Measurements from ENCODE around the gene SSTR1. TPM values are rescaled to one million over a fixed set of nuclear protein-coding genes. Genes with fewer than 3 reads are reported as not detected.

SSTR1 gene, protein sequence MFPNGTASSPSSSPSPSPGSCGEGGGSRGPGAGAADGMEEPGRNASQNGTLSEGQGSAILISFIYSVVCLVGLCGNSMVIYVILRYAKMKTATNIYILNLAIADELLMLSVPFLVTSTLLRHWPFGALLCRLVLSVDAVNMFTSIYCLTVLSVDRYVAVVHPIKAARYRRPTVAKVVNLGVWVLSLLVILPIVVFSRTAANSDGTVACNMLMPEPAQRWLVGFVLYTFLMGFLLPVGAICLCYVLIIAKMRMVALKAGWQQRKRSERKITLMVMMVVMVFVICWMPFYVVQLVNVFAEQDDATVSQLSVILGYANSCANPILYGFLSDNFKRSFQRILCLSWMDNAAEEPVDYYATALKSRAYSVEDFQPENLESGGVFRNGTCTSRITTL
- not detected in 5 replicates for total RNA-seq (2022; extraction: Qiagen RNA extraction; ENCODE audit: low read depth)

DNA sequence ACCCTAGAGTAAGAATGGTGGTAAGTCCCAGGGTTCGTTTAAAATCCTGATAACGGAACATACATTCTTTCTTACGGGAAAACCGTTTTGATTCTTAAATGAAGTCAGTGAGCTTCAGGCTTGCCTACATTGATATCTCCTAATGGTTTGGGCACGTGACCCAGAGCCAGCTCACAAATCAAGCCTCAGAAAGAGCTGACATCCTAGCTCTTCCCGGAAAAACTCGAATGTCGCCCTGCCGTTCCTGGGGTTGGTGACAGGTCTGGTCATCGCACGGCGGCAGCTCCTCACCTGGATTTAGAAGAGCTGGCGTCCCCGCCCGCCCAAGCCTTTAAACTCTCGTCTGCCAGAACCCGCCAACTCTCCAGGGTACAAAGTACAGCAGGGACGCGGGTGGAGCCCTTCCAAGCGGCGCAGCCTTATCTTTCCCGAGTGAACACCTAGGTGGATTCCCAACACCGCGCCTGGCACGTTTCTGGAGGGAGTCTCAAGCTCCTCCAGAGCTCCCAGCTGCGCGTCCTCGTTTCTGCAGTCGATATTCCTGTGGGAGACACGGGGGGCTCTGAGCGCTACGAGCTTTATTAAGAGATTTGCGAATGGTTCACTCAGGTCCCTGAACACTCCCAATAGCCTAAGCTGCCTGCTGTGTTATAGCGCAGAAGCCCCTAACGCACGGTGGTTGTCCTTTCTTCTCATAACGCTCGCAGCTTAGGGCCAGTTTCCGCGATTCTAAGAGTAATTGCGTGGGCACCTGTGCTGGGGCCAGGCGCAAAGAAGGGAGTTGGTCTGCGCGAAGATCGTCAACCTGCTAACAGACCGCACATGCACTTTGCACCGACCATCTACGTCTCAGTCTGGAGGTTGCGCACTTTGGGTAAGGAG lies at the start of gene SSTR1:
SSTR1 (plus strand) TSS at position 169 of the 882 bp plus-strand sequence. CDS start 1,486 bp downstream, outside the sequence.

DNA sequence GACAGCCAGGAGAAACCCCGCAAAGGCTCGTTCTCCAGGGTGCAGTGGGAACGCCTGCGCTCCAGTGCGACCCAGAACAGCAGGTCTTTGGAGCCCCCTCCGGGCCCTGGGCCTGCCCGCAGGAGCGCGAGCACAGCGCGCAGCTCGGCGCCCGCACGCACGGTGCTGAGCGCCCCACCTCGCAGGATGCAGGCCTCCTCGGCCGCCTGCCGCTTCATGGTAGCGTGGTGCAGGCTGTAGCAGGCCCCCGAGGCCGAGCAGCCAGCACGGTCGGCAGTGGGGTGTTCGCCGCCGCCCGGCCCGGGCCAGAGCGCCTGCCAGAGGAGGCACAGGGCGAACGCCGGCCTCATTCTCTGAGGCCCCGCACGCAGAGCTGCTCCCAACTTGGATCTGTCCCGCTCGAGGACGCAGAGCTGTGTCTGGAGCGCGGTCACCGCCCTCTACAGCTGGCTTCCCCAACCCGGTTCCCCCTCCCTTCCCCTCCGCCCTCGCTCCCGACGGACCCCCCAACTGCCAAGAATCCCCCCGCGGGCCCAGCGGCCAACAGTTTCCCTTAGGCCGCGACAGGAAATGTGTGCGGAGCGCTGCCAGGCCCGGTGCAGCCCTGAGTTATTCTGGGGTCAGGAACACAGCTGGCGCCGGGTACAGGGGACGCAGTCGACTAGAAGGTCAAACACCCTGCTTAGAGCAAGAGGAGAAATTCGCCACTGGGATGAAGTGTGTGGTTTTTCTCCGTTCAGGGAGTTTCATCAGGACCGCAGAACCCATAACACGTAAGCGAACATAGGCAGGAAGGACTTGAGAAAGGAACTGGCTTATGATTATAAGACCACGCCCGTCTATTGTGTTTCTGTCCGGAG lies 48.2 kb downstream of the SSTR1 start, which contains the start of gene CLEC14A:
CLEC14A (minus strand) TSS at position 421 of the 860 bp plus-strand sequence; CDS start at position 350, 71 bp downstream.

Other genes with a start within 250 kb of the SSTR1 start
- gene CLEC14A, start 48.2 kb downstream of the SSTR1 start, total RNA-seq (2022; extraction: Qiagen RNA extraction; ENCODE audit: low read depth): not detected in 5 replicates

Measured in A549 treated with RU486 at 1 μM for 4 hours (cell line).